HCT116 (cell line): ENCODE results near the gene RGSL1.

Experiments used
- CTCF ChIP-seq, 3 experiments: fragments of 200-600 bp in 1 of 3; sonication (generic) in 1 of 3; IDR thresholded peaks in 2 of 3; conservative IDR thresholded peaks in 1 of 3; 2 replicates each; pipeline ENCODE4 v1.5.1; 2012 to 2017; ENCODE audit warnings: low read depth in 2 of 3, low read length in 2 of 3, antibody characterized with exemption in 1 of 3, borderline replicate concordance in 1 of 3, control low read depth in 1 of 3, mild to moderate bottlenecking in 1 of 3, mixed read lengths in 1 of 3, mixed run types in 1 of 3, moderate library complexity in 1 of 3; ENCODE audit not compliant: insufficient read depth in 1 of 3
- EZH2 ChIP-seq: fragments of 200-600 bp; sonication (generic); IDR thresholded peaks from 2 replicates; pipeline ENCODE4 v1.6.1; 2017; ENCODE audit warnings: antibody characterized with exemption, mixed run types
- EZH2phosphoT487 ChIP-seq: fragments of 200-600 bp; IDR thresholded peaks from 2 replicates; pipeline ENCODE4 v1.6.1; 2018; ENCODE audit warnings: antibody characterized with exemption, borderline replicate concordance
- MAX ChIP-seq: IDR thresholded peaks from 2 replicates; pipeline ENCODE4 v1.6.1; 2012
- POLR2A ChIP-seq: IDR thresholded peaks from 2 replicates; pipeline ENCODE4 v1.7.0; 2011; ENCODE audit warnings: borderline replicate concordance; ENCODE audit not compliant: insufficient read depth, insufficient read length; ENCODE audit errors: extremely low read depth
- POLR2AphosphoS5 ChIP-seq: IDR thresholded peaks from 2 replicates; pipeline ENCODE4 v1.6.1; 2011; ENCODE audit warnings: mild to moderate bottlenecking, low read depth, low read length, moderate library complexity
- ZNF274 ChIP-seq: fragments of 200-500 bp; sonication (Bioruptor generic); IDR thresholded peaks from 2 replicates; pipeline ENCODE4 v1.6.1; 2014; ENCODE audit warnings: mild to moderate bottlenecking, low read depth, low read length, inconsistent platforms

GRCh38 chr1:182415789-182416188, 34.2 kb upstream of the RGSL1 start:
- TF ChIP-seq POLR2AphosphoS5 (no peak), EZH2phosphoT487 (no peak), MAX (no peak), CTCF (IDR thresholded peaks at IDR 0.05 in 2 of 3, conservative IDR thresholded peaks at IDR 0.05 in 1 of 3; ENCODE audit: borderline replicate concordance in 1 of 3, insufficient read depth in 1 of 3, low read depth in 2 of 3, low read length in 2 of 3) (no peak), ZNF274 (no peak), EZH2 (no peak), POLR2A (no peak)
